Vagina (tissue), 2 donors: ENCODE results near the gene TRANK1.

Source experiments
- CTCF ChIP-seq, 3 experiments: fragments of 450-650 bp in 2 of 3; fragments of 200-600 bp in 1 of 3; sonication (generic) in 1 of 3; IDR thresholded peaks; one replicate each; pipeline ENCODE4 v1.5.1; 2017 to 2019; ENCODE audit warnings: antibody characterized with exemption in 3 of 3, mild to moderate bottlenecking in 2 of 3, moderate library complexity in 2 of 3
- POLR2A ChIP-seq, 2 donors: fragments of 450-650 bp; IDR thresholded peaks; one replicate each; pipeline ENCODE4 v1.6.1; 2017; ENCODE audit warnings: antibody characterized with exemption in 2 of 2, mild to moderate bottlenecking in 2 of 2, moderate library complexity in 2 of 2

- TF ChIP-seq CTCF (IDR thresholded peaks at IDR 0.05) (no peak), POLR2A (IDR thresholded peaks at IDR 0.05) (no peak)
Observed at GRCh38 chr3:36941162-36941561, 3.7 kb downstream of the TRANK1 start.
